Activated CD8-positive, alpha-beta T cell treated with anti-CD3 and anti-CD28 coated beads for 36 hours (primary cell): ENCODE data around the gene TTC14. TPM values are rescaled to one million over a fixed set of nuclear protein-coding genes. Genes with fewer than 3 reads are reported as not detected.

ENCODE experiments used
- ATAC-seq: fragments of 200-7000 bp; cut with Tn5 transposase; one replicate; pipeline ENCODE4 v1.10.0; 2021; ENCODE audit warnings: mild to moderate bottlenecking, moderate library complexity
- CTCF ChIA-PET: fragments of 350-600 bp; sonication (Branson Sonifier 250); formaldehyde crosslinking; loops from one replicate; lab custom pipeline; 2021; ENCODE audit warnings: antibody characterized with exemption; lab: Charles Lee
- POLR2A ChIA-PET: fragments of 350-600 bp; sonication (Branson Sonifier 250); formaldehyde crosslinking; loops from one replicate; lab custom pipeline; 2021; ENCODE audit warnings: antibody characterized with exemption; lab: Charles Lee
- DNase-seq: peaks from one replicate; pipeline ENCODE4 v3.0.0-alpha.2; 2020
- H3K27ac Mint-ChIP-seq: one replicate; pipeline ENCODE4 v1.8.0; 2021; ENCODE audit warnings: mild to moderate bottlenecking, mixed read lengths
- H3K27me3 Mint-ChIP-seq: one replicate; pipeline ENCODE4 v1.8.0; 2021; ENCODE audit warnings: mixed read lengths
- H3K36me3 Mint-ChIP-seq: one replicate; pipeline ENCODE4 v1.8.0; 2021; ENCODE audit warnings: low read depth, mixed read lengths
- H3K4me1 Mint-ChIP-seq: one replicate; pipeline ENCODE4 v1.8.0; 2021; ENCODE audit warnings: low read depth, mixed read lengths
- H3K4me3 Mint-ChIP-seq: one replicate; pipeline ENCODE4 v1.8.0; 2021; ENCODE audit warnings: mild to moderate bottlenecking, moderate library complexity, mixed read lengths
- H3K9me3 Mint-ChIP-seq: one replicate; pipeline ENCODE4 v1.8.0; 2021; ENCODE audit warnings: mixed read lengths
- intact Hi-C: fragments of 100-400 bp; cut with micrococcal nuclease; formaldehyde crosslinking; loops from one replicate; pipeline ENCODE4 v1.10.0; 2022
- total RNA-seq, 2 experiments: library from RNA; stranded (reverse); gene quantifications; one replicate each; pipeline ENCODE4 v1.2.3, GENCODE V29; 2021
- TF ChIP-seq, protein P1 (sequence below): fragments of 200-600 bp; IDR thresholded peaks from one replicate; pipeline ENCODE4 v1.8.0; 2022; ENCODE audit warnings: antibody characterized with exemption, mild to moderate bottlenecking

Gene TTC14
- total RNA-seq: 10 to 100 TPM; 40.5 to 47.2 TPM

DNA sequence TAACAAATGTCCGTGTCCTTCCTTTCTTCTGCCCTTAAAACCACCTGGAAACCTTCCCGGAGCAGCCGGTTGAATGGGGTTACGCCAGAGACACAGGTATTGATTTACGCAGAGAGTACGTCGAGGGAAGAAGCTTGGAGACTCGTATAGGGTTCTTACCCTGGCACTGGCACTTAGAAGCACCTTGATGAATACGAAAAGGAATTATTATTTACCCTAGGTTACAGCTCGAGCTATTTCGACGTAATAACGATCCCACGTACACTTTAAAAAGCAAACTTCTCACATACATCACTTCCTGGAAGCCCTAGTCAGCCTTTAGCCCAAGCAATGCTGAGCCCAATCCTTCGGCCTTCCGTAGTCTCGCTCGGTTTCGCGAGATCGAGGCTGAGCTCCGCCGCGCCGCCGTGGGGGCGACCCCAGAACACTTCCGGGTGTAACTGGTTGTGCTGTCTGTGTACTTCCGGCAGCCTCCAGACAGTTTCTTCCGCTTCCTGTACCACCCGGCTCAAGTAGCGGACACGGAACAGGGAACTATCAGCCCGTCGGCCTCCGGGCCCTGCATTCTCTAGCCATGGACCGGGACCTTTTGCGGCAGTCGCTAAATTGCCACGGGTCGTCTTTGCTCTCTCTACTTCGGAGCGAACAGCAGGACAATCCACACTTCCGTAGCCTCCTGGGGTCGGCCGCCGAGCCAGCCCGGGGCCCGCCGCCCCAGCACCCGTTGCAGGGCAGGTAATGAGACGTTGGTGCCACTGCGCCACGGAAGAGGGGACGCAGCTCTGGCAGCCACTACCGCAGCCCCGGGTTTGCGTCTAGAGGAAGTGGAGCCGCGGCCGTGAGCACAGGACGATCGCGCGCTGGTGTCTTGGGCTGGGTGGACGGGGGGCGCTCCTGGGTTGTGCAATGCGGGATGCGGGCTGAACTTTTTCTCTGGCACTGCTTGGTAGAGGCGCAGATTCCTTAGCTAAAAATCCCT is at the start of gene TTC14:
TTC14 (plus strand) TSS at position 476 of the 979 bp plus-strand sequence; CDS start at position 575, 99 bp downstream.
- TF ChIP-seq, protein P1, sequence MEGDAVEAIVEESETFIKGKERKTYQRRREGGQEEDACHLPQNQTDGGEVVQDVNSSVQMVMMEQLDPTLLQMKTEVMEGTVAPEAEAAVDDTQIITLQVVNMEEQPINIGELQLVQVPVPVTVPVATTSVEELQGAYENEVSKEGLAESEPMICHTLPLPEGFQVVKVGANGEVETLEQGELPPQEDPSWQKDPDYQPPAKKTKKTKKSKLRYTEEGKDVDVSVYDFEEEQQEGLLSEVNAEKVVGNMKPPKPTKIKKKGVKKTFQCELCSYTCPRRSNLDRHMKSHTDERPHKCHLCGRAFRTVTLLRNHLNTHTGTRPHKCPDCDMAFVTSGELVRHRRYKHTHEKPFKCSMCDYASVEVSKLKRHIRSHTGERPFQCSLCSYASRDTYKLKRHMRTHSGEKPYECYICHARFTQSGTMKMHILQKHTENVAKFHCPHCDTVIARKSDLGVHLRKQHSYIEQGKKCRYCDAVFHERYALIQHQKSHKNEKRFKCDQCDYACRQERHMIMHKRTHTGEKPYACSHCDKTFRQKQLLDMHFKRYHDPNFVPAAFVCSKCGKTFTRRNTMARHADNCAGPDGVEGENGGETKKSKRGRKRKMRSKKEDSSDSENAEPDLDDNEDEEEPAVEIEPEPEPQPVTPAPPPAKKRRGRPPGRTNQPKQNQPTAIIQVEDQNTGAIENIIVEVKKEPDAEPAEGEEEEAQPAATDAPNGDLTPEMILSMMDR: no peak
- ChIA-PET POLR2A (interaction anchor here (0.6 to 2.3 kb wide), 7 partner anchors 10 to 946 kb away, joined by 3 to 17 read pairs (median 4); partner anchors contain the start of gene CCDC39), CTCF (interaction anchor here (0.8 to 1.4 kb wide), 6 partner anchors 10 to 310 kb away, joined by 3 to 4 read pairs (median 3); partner anchors contain the start of genes CCDC39 and FXR1)
- DNase-seq (peak; percentile 96), ATAC-seq (peak; percentile 97)
- Mint-ChIP-seq H3K36me3 (peaks cover 31% of the 10 kb centered on the region), H3K27me3 (peaks cover 12% of the 10 kb centered on the region), H3K27ac (peak within 1 kb of the TSS; percentile 97), H3K4me3 (peak within 1 kb of the TSS; percentile 99), H3K4me1 (peaks cover 21% of the 10 kb centered on the region), H3K9me3 (peaks cover 3% of the 10 kb centered on the region)
- intact Hi-C loops: loop anchor here (10.0 kb wide), 1 partner anchor 383 kb away; the partner anchor contains the start of gene DNAJC19

- intact Hi-C loops: no loop called here
- H3K27ac Mint-ChIP-seq: no peak overlapping the region
- H3K9me3 Mint-ChIP-seq: peaks cover 8% of the 10 kb centered on the region
- ChIA-PET POLR2A (no interaction called here), CTCF (no interaction called here)
- no peak overlapping the region for H3K4me3 Mint-ChIP-seq
- no peak for ATAC-seq
- no peak for DNase-seq
- TF ChIP-seq, protein P1: no peak
- H3K36me3 Mint-ChIP-seq: peaks cover 5% of the 10 kb centered on the region
- peaks cover 4% of the 10 kb centered on the region for H3K27me3 Mint-ChIP-seq
- no peaks in the 10 kb centered on the region for H3K4me1 Mint-ChIP-seq
These were observed 38.6 kb upstream of the TTC14 start for GRCh38 chr3:180563406-180563805.

DNA sequence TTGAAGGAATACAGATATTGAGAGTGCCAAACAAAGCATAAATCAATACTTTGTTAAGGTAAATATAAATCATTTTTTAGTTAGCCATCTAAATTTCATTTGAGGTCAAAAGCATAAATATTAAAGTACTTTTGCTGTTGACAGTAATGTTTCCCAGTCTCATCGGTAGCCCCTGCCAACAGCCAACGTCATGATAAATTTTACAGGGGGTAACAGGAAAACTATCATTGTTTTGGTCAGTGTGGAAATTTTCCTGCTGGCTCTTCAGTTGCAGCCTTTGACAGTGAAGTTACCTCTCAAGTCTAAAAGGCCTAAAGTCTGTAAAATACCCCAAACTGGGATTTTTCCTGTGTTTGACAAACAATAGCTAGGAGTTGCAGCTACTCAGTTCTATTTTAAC is 37.3 kb upstream of the TTC14 start:
- no peaks in the 10 kb centered on the region for H3K4me1 Mint-ChIP-seq
- TF ChIP-seq, protein P1: no peak
- ATAC-seq (no peak), DNase-seq (no peak)
- no peaks in the 10 kb centered on the region for H3K36me3 Mint-ChIP-seq
- no peak overlapping the region for H3K4me3 Mint-ChIP-seq
- intact Hi-C loops: no loop called here
- peaks cover 4% of the 10 kb centered on the region for H3K27me3 Mint-ChIP-seq
- H3K27ac Mint-ChIP-seq: no peak overlapping the region
- ChIA-PET CTCF (no interaction called here), POLR2A (no interaction called here)
- H3K9me3 Mint-ChIP-seq: peaks cover 2% of the 10 kb centered on the region

DNA sequence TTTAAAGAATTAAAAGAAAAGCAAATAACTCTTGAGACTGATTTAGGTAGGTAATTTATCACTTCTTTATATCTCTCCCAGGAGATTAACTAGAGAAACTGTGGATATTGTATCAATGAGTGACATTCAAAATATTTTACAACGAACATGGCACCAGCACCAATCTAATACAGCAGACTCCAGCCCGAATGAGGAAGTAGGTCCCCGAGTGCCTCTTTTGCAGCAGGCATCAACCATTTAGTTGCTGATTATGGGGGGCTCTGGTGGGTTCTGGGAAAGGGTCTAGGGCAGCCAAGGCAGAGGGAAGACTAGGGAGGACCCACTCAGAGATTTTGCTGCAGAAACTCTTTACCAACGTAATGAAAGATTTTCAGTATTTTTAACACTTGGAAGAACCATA is 31.7 kb upstream of the TTC14 start:
- H3K4me3 Mint-ChIP-seq: no peak overlapping the region
- no peak overlapping the region for H3K27ac Mint-ChIP-seq
- ATAC-seq (no peak), DNase-seq (no peak)
- TF ChIP-seq, protein P1: no peak
- H3K27me3 Mint-ChIP-seq: peaks cover 4% of the 10 kb centered on the region
- no peaks in the 10 kb centered on the region for H3K36me3 Mint-ChIP-seq
- ChIA-PET POLR2A (no interaction called here), CTCF (no interaction called here)
- intact Hi-C loops: no loop called here
- H3K4me1 Mint-ChIP-seq: no peaks in the 10 kb centered on the region
- H3K9me3 Mint-ChIP-seq: no peaks in the 10 kb centered on the region
